Mammary epithelial cell (primary cell): Measurements from ENCODE around the gene AGPAT2.

Experiments used
- CTCF ChIP-seq, 2 donors: IDR thresholded peaks in 1 of 2; conservative IDR thresholded peaks in 1 of 2; 2 replicates each; pipeline ENCODE4 v1.5.1; 2011 to 2012; ENCODE audit warnings: inconsistent platforms in 2 of 2, low read length in 2 of 2, mild to moderate bottlenecking in 2 of 2, control low read depth in 1 of 2, low read depth in 1 of 2; ENCODE audit not compliant: insufficient read depth in 1 of 2; ENCODE audit errors: extremely low read depth in 1 of 2
- EZH2 ChIP-seq: IDR thresholded peaks from 2 replicates; pipeline ENCODE4 v1.6.1; 2012; ENCODE audit warnings: low read length, inconsistent platforms, borderline replicate concordance

- TF ChIP-seq EZH2: no peak
- TF ChIP-seq CTCF (conservative IDR thresholded peaks at IDR 0.05 in 1 of 2, IDR thresholded peaks at IDR 0.05 in 1 of 2; ENCODE audit: extremely low read depth in 1 of 2, insufficient read depth in 1 of 2, low read depth in 1 of 2, low read length in 2 of 2): no peak
Measured at GRCh38 chr9:136719195-136719880, 32.1 kb upstream of the AGPAT2 start.
